Bronchial epithelial cell (primary cell): Measurements from ENCODE around the gene CA11. TPM values are rescaled to one million over a fixed set of nuclear protein-coding genes. Genes with fewer than 3 reads are reported as not detected.

Experiments
- DNase-seq: peaks from one replicate; pipeline ENCODE4 v3.0.0-alpha.2; 2010; ENCODE audit warnings: low read depth
- FAIRE-seq: peaks from 2 replicates; lab custom pipeline; 2011; peaks lifted over from hg19 to GRCh38; lab: Jason Lieb, UNC
- H3K27me3 ChIP-seq: 2 replicates; pipeline ENCODE4 v1.5.1; 2011; ENCODE audit warnings: low read length; ENCODE audit not compliant: control insufficient read depth, insufficient read depth
- H3K36me3 ChIP-seq: 2 replicates; pipeline ENCODE4 v1.5.1; 2011; ENCODE audit warnings: low read length; ENCODE audit not compliant: control insufficient read depth, insufficient read depth
- H3K4me3 ChIP-seq: 2 replicates; pipeline ENCODE4 v1.5.1; 2011; ENCODE audit warnings: mild to moderate bottlenecking, low read depth, low read length, control low read depth
- total RNA-seq: library from RNA; depleted of rRNA; stranded (reverse); fragments of >200 nt; gene quantifications from 2 replicates; pipeline ENCODE4 v1.2.1, GENCODE V29; 2014
- TF ChIP-seq, protein P1 (sequence below): IDR thresholded peaks from 2 replicates; pipeline ENCODE4 v1.5.1; 2011; ENCODE audit warnings: mild to moderate bottlenecking, moderate library complexity, low read length, control low read depth, inconsistent platforms; ENCODE audit not compliant: insufficient read depth, severe bottlenecking

CA11 gene
- total RNA-seq, 1 donor from 2014 or later, result 2.4 TPM

DNA sequence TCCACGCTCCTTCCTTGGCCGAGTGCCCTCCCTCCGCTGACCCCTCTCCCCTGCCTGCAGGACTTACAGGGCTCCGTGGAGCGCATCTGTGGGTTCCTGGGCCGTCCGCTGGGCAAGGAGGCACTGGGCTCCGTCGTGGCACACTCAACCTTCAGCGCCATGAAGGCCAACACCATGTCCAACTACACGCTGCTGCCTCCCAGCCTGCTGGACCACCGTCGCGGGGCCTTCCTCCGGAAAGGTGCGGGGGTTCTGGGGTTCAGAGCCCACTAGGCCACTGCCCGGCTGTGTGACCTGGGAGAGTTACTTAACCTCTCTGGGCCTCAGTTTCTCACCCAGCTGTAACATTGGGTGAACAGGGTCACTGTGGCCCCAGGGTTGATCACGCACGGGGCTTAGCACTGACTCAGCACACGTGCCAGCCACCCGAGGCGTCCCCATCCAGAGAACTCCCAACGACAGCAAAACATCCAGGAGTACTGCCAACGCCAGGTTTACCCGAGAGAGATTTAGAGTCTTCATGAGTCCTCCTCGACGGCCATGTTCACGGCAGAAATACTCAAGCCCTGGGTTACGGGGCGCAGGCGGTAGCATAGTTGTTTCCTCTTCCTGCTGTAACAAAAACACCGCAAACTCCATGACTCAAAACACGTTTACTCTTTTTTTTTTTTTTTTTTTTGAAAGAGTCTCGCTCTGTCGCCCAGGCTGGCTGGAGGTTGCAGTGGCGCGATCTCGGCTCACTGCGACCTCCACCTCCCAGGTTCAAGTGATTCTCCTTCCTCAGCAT lies 49.1 kb downstream of the CA11 start:
- no peak for DNase-seq
- no peak for FAIRE-seq
- TF ChIP-seq, protein P1, sequence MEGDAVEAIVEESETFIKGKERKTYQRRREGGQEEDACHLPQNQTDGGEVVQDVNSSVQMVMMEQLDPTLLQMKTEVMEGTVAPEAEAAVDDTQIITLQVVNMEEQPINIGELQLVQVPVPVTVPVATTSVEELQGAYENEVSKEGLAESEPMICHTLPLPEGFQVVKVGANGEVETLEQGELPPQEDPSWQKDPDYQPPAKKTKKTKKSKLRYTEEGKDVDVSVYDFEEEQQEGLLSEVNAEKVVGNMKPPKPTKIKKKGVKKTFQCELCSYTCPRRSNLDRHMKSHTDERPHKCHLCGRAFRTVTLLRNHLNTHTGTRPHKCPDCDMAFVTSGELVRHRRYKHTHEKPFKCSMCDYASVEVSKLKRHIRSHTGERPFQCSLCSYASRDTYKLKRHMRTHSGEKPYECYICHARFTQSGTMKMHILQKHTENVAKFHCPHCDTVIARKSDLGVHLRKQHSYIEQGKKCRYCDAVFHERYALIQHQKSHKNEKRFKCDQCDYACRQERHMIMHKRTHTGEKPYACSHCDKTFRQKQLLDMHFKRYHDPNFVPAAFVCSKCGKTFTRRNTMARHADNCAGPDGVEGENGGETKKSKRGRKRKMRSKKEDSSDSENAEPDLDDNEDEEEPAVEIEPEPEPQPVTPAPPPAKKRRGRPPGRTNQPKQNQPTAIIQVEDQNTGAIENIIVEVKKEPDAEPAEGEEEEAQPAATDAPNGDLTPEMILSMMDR, result no peak
- no peaks in the 10 kb centered on the region for H3K27me3 ChIP-seq
- no peaks in the 10 kb centered on the region for H3K36me3 ChIP-seq
- H3K4me3 ChIP-seq, result no peak overlapping the region

DNA sequence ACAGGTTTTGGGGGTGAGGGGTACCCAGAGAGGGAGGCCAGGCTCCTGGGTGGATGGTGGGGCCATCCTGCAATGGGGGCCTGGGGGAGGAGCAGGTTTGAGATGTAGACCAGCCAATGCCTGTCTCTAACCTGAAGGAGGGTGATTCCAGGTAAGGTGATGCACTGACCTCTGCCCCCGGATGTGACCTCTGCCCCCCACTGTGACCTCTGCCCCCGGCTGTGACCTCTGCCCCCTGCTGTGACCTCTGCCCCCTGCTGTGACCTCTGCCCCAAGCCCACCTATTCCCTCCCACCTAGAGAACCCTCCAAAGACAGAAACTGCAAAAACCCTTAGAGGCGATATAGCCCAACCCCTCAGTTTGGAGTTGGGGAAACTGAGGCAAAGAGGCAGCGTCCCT lies 49.8 kb downstream of the CA11 start:
- Histone ChIP-seq H3K4me3 (no peak overlapping the region), H3K27me3 (no peaks in the 10 kb centered on the region), H3K36me3 (no peaks in the 10 kb centered on the region)
- TF ChIP-seq, protein P1, result no peak
- DNase-seq (no peak), FAIRE-seq (no peak)

DNA sequence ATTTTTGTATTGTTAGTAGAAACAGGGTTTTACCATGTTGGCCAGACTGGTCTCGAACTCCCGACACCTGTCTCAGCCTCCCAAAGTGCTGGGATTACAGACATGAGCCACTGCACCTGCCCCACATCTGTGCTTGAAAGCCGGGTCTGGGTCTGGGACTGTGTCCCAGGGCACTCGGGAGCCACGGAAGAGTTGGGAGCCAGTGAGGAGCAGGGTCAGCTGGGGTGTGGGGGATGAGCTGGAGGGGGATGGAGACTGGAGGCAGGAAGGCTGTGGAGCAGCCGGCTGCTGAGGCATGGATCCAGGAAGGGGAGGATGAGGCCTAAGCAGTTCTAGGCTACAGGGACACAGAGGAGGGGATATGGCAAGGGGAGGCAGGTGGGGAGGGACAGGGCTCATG lies 50.2 kb downstream of the CA11 start:
- Histone ChIP-seq H3K4me3 (no peak overlapping the region), H3K27me3 (no peaks in the 10 kb centered on the region), H3K36me3 (no peaks in the 10 kb centered on the region)
- TF ChIP-seq, protein P1, result no peak
- no peak for FAIRE-seq
- DNase-seq, result no peak

DNA sequence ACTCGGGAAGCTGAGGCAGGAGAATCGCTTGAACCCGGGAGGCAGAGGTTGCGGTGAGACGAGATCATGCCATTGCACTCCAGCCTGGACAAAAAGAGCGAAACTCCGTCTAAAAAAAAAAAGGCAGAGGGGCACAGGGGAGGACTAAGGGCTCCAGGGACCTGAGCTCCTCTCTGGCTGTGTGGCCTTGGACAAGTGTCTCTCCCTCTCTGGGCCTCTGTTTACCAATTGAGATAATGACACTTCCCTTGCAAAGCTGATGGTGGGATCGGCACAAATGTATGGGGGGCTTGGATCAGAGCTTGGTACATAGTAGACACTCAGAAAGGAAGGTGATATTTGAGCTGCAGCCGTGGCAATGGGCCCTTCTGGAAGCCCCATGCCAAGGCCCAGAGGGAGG lies 50.8 kb downstream of the CA11 start:
- Histone ChIP-seq H3K36me3 (no peaks in the 10 kb centered on the region), H3K4me3 (no peak overlapping the region), H3K27me3 (no peaks in the 10 kb centered on the region)
- no peak for DNase-seq
- TF ChIP-seq, protein P1, result no peak
- no peak for FAIRE-seq

DNA sequence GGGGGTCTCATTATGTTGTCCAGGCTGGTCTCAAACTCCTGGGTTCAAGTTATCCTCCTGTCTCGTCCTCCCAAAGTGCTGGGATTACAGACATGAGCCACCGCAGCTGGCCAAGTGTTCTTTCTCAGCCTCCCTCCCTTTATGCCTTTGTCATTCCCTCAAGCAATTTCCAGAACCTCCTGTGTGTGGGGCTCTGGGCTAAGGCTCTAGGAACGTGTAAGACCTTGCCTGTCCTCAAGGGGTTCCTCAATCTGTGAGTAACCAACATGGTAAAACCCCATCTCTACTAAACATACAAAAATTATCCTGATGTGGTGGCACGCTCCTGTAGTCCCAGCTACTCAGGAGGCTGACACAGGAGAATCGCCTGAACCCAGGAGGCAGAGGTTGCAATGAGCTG lies 55.0 kb downstream of the CA11 start:
- DNase-seq (no peak), FAIRE-seq (no peak)
- TF ChIP-seq, protein P1, result no peak
- Histone ChIP-seq H3K27me3 (no peaks in the 10 kb centered on the region), H3K4me3 (no peak overlapping the region), H3K36me3 (no peaks in the 10 kb centered on the region)
